Measurements from ENCODE around the gene CFL2. TPM values are rescaled to one million over a fixed set of nuclear protein-coding genes. Genes with fewer than 3 reads are reported as not detected.

CFL2 gene
- total RNA-seq, 2 experiments from 2014 or later: 36.4 to 37.9 TPM

- Mint-ChIP-seq H3K4me3 (no peak overlapping the region), H3K4me1 (ENCODE audit: low read depth) (no peaks in the 10 kb centered on the region), H3K36me3 (ENCODE audit: low read depth) (peaks cover 33% of the 10 kb centered on the region), H3K27me3 (no peaks in the 10 kb centered on the region), H3K9me3 (no peaks in the 10 kb centered on the region), H3K27ac (no peak overlapping the region)
- Histone ChIP-seq H3K27ac (ENCODE audit: low read depth in 1 of 2, low read length in 2 of 2) (no peak overlapping the region), H3K27me3 (ENCODE audit: control insufficient read depth in 1 of 2, insufficient read depth in 2 of 2, low read length in 2 of 2) (no peaks in the 10 kb centered on the region), H3K4me1 (ENCODE audit: insufficient read depth, low read length) (no peaks in the 10 kb centered on the region), H3K36me3 (ENCODE audit: insufficient read depth, low read length) (peaks cover 30% of the 10 kb centered on the region), H3K9me3 (ENCODE audit: control insufficient read depth in 1 of 2, insufficient read depth in 1 of 2, low read length in 2 of 2) (no peaks in the 10 kb centered on the region), H3K4me3 (ENCODE audit: low read length) (no peak overlapping the region)
- DNase-seq (no peak), ATAC-seq (ENCODE audit: poor library complexity) (no peak)
- ChIA-PET POLR2A (no interaction called here), CTCF (no interaction called here)
- intact Hi-C loops (cut with DNase I, micrococcal nuclease): no loop called here
- TF ChIP-seq CTCF (IDR thresholded peaks at IDR 0.05): no peak
These were observed 36.3 kb upstream of the CFL2 start for GRCh38 chr14:34750670-34751069.

GRCh38 chr14:34750233-34750632 lies 35.8 kb upstream of the CFL2 start:
- intact Hi-C loops (cut with DNase I, micrococcal nuclease): no loop called here
- CTCF ChIA-PET: no interaction called here
- H3K4me3 Mint-ChIP-seq: no peak overlapping the region

GRCh38 chr14:34749408-34749807 lies 35.0 kb upstream of the CFL2 start:
- H3K27me3 ChIP-seq (ENCODE audit: control insufficient read depth in 1 of 2, insufficient read depth in 2 of 2, low read length in 2 of 2): no peaks in the 10 kb centered on the region
- CTCF ChIA-PET: no interaction called here
- ATAC-seq (ENCODE audit: poor library complexity): no peak

More at GRCh38 chr14:34750233-34750632, 35.8 kb upstream of the CFL2 start:
- H3K4me3 ChIP-seq (ENCODE audit: low read length): no peak overlapping the region
- POLR2A ChIA-PET: no interaction called here
- DNase-seq: no peak
- Mint-ChIP-seq H3K9me3 (no peaks in the 10 kb centered on the region), H3K36me3 (ENCODE audit: low read depth) (peaks cover 28% of the 10 kb centered on the region), H3K27ac (no peak overlapping the region), H3K27me3 (no peaks in the 10 kb centered on the region), H3K4me1 (ENCODE audit: low read depth) (no peaks in the 10 kb centered on the region)
- no peaks in the 10 kb centered on the region for H3K9me3 ChIP-seq (ENCODE audit: control insufficient read depth in 1 of 2, insufficient read depth in 1 of 2, low read length in 2 of 2)
- no peak for ATAC-seq (ENCODE audit: poor library complexity)
- no peaks in the 10 kb centered on the region for H3K4me1 ChIP-seq (ENCODE audit: insufficient read depth, low read length)
- peaks cover 26% of the 10 kb centered on the region for H3K36me3 ChIP-seq (ENCODE audit: insufficient read depth, low read length)
- no peak for TF ChIP-seq CTCF (IDR thresholded peaks at IDR 0.05)
- H3K27me3 ChIP-seq (ENCODE audit: control insufficient read depth in 1 of 2, insufficient read depth in 2 of 2, low read length in 2 of 2): no peaks in the 10 kb centered on the region
- H3K27ac ChIP-seq (ENCODE audit: low read depth in 1 of 2, low read length in 2 of 2): no peak overlapping the region

More at GRCh38 chr14:34749408-34749807, 35.0 kb upstream of the CFL2 start:
- Histone ChIP-seq H3K9me3 (ENCODE audit: control insufficient read depth in 1 of 2, insufficient read depth in 1 of 2, low read length in 2 of 2) (no peaks in the 10 kb centered on the region), H3K4me3 (ENCODE audit: low read length) (no peak overlapping the region), H3K4me1 (ENCODE audit: insufficient read depth, low read length) (no peaks in the 10 kb centered on the region), H3K27ac (ENCODE audit: low read depth in 1 of 2, low read length in 2 of 2) (no peak overlapping the region), H3K36me3 (ENCODE audit: insufficient read depth, low read length) (peaks cover 18% of the 10 kb centered on the region)
- H3K4me1 Mint-ChIP-seq (ENCODE audit: low read depth): no peaks in the 10 kb centered on the region
- H3K4me3 Mint-ChIP-seq: no peak overlapping the region
- H3K27ac Mint-ChIP-seq: no peak overlapping the region
- POLR2A ChIA-PET: no interaction called here
- H3K36me3 Mint-ChIP-seq (ENCODE audit: low read depth): peaks cover 20% of the 10 kb centered on the region
- H3K27me3 Mint-ChIP-seq: no peaks in the 10 kb centered on the region
- DNase-seq: no peak
- H3K9me3 Mint-ChIP-seq: no peaks in the 10 kb centered on the region
- intact Hi-C loops (cut with DNase I, micrococcal nuclease): no loop called here
- no peak for TF ChIP-seq CTCF (IDR thresholded peaks at IDR 0.05)

Data from CD4-positive, alpha-beta T cell (primary cell).